Stimulated activated CD8-positive, alpha-beta memory T cell treated with anti-CD3 and anti-CD28 coated beads, Interleukin-4, amount 100 ng/mL, for 24 hours (primary cell): Measurements from ENCODE around the gene EXTL1.

Experiments
- DNase-seq: peaks from one replicate; pipeline ENCODE4 v3.0.0-alpha.2; 2020; ENCODE audit warnings: low read depth

The EXTL1 gene

DNA sequence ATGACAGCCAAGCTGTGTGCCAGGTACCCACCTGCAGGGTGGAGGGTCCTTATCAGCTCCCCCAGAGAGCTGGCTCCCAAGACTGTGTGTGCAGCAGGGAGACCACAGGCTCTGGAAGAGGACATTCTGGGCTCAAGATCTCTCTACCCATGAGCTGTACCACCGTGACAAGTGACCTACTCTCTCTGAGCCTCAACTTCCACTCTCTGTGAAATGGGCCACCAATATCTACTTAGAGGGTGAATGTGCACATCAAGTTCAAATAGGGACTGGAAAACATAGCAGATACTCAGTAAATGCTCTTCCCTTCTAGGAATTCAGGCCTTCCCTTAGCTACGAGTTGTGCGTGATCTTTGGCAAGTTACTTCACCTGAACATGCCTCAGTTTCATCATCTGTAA is 22.8 kb downstream of the EXTL1 start:
- no peak for DNase-seq

DNA sequence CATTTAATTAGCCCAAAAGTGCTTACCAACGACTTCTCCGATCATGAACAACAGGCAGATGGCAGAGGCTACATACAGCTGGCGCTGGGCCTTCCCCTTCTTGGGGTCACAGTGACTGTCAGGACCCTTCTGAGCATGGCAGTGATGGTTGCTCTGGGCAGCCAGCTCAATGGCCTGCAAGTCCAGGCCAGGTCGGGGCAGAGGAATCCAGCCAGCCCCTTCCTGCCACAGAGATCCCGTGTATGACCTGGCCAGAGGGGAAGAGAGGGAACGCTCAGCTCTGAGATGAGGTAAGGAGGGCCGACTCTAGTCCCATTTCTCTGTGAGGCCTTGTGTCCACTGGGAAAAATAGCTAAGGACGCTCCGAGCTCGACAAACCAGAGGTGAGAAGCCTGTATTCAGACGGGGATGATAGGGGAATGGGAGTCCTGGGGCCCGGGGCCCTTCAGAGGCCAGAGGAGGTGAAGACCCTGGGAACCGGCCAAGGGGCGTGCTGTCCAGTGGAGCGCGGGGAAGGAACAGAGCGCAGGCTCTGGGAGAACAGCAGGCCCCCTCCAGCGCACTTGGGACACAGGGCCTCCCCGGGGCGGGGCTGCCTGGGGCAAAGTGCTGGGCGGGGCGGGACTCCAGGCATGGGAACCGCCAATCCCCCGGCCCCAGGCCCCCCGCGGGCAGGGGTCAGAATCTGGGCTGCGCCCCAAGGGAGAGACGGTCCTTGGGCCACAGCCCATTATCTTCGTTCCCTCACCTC is 23.6 kb downstream of the EXTL1 start:
- DNase-seq = no peak

GRCh38 chr1:26045722-26046245 is 24.2 kb downstream of the EXTL1 start, which contains the start of gene SLC30A2:
SLC30A2 (minus strand) TSS chr1:26046118; CDS start chr1:26045896, 222 bp downstream.
- DNase-seq = no peak

- no peak for DNase-seq
Measured at GRCh38 chr1:26046246-26047095, 24.9 kb downstream of the EXTL1 start.

DNA sequence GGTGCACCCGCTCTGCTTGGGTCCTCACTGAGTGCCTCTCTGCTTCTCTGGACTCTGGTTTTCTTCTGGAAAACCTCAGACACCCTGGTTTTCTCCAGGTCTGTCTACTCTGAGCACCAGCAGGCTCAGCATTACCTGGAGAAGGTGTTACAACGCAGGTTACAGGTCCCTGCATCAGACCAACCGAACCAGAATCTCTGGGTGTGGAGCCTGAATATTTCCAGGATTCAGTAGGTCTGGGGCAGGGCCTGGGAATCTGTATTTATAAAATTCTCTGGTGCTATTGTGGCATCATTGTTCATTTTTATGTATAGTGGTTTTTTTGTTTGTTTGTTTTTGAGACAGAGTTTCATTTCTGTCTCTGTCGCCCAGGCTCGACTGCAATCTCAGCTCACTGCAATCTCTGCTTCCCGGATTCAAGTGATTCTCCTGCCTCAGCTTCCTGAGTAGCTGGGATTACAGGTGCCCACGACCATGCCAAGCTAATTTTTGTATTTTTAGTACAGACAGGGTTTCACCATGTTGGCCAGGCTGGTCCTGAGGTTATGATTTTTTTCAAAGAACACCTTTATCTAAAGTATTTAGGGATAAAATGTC is 25.8 kb downstream of the EXTL1 start:
- DNase-seq = no peak

GRCh38 chr1:26049531-26050247 is 28.1 kb downstream of the EXTL1 start:
- DNase-seq = no peak

DNA sequence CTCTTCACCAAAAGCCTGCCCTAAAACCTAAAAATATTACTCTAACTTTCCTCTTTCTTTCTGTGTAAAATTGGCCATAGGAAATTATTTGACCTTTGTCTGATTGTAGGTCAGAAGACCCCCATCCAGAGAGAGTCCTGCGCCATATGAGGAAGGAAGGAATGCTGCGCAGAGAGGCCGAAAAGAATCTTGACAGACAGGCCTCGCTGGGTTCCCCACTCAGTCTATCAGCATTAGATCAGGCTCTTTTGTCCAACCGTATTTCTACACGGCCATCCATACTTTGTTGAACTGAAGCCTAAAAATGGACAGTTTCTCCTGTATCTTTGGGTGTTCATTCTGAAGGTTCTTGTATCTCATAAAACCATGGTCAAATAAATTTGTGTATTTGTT is 28.7 kb downstream of the EXTL1 start:
- no peak for DNase-seq

DNA sequence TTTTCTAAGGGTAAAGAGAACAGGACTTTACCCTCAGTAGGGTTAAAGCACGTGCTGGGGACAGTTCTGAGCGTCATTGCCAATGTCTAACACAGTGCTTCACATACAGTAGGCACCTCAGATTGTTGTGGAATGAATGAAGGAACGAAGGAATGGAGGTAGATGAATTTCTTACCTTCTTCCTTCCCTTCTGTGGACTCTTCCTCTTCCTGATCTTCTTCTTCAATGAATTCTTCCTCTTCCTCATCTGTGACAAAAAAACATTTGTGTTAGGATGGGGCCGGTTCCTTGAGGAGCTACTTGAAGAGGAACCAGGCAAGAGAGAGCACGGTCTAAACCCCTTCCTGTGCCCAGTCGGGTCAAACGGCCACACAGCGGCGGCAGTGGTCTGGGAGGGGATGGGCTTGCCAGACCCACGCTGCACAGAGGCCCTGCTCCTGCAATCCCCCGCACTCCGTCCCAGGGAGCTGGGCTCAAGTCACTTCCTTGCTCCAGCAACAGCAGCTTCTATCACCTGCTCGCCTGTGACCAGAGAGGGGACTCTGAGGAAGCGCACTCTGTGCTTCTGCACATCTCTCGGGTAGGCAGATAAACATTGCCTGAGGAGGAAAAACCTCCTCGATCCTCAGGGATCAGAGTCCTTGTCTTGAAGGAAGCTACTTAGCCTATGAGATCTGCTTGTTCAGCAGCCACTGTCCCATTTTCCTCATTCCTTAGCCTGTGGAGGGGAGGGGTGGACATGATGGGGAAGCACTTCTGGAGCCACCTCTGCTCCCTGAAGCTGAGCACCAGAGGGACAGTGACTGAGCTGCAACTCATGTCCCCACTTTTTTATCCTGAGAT is 32.4 kb downstream of the EXTL1 start:
- DNase-seq = no peak

DNA sequence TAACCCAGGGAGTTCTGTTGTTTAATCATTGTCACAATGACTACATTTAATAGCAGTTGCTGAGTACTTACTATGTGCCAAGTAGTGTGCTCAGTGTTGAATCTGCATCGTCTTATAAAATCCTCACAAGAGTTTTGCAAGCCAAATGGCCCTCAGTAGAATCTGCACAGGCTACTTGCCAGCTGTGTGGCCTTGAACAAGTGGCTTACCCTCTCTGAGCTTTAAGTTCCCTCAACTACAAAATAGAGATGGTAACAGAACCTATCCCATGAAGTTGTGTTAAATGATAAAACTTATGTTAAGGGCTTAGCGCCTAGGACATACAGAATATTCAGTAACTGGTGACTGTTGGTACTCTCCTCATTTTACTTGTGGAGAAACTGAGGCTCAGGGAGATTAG is 33.5 kb downstream of the EXTL1 start:
- no peak for DNase-seq

DNA sequence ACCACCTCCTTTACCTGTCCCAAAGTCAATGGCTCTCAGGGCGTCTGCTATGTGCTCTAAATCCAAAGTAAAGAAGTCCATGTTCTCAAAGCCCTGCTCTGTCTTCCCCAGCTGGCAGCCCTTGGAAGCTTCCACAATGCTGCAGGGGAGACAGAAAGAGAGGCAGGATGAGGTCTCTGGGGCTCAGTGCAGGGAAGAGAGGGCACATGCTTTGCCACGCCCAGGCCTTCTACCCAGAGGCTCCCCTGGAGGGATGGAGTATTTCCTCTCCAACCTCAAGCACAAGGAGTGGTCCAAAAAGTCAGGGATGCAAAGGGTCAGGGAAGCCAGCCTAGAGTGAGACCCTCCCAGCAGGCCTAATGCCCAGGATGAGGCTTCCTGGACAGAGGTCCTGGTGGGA is 35.6 kb downstream of the EXTL1 start:
- DNase-seq = no peak

DNA sequence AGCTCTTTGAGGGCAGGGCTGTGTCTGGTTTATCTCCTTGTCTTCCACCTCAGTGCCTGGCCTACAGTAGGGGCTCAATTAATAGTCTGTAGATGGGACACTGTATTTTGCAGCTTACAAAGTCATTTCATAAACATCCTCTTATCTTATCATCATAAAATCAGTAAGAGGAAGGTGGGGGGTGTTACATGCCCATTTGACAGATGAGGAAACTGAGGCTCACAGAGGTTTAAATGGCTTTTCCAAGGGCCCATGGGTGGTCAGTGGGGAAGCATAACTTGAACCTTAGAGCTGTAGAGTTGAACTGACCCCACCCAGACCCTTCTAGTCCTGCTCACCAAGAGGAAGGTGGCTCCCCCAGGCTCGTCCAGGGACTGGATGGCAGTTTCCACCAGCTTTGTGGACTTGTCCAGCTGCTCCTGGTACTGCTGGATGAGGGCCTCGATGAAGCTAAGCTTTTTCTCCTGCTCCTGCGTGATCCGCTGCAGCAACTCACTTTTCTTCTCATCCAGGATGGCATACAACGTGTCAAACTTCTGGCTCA is 36.5 kb downstream of the EXTL1 start:
- DNase-seq = no peak

DNA sequence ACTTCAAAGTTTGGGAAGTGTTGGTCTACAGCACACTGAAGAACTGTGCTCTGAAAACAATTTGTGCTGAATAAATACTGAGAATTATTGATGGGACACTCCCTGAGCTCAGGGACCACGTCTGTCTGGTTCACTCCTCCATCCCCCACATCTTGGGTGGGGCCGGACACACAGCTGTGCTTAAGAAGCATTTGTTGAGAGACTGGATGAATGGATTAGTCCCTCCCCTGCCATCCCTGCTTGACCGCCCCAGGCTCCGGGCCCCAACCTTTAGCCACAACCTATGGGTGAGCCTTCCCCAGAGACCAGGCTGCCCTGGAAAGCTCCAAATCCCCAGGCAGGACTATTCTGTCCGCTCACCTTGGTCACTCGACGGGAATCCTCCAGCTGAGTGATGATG is 38.3 kb downstream of the EXTL1 start:
- DNase-seq = no peak

DNA sequence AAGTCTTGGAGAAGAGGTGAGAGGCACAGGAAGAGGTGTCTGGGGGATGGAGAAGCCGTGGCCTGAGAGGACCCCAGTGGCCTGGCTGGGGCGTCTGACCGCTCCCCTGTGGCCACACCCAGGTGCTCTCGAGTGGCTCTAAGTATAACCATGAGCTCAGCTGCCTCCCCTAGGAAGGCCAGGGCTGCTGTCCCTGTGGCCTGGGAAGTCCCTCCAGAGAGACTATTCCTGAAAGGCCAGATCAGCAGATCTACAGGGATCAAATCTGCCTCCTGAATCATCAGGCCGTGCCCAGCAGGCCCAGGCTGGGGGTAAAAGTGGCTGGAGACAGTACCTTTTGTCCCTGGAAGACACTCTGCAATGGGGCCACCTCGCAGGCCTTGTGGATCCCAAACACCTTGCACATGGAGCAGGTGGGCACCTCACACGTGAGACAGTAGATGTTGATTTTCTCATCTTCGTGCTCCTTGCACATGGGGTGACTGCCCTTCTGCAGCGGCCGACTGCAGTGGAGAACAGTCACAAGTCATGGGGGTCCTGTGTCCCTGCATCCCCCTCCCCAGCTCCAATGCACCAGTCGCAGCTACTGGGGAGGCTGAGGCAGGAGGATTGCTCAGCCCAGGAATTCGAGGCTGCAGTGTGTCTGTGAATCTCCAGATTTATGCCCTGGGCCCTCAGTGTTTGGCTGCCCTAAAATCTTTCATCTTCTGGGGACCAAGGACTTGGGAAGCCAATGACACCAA is 39.4 kb downstream of the EXTL1 start:
- no peak for DNase-seq

DNA sequence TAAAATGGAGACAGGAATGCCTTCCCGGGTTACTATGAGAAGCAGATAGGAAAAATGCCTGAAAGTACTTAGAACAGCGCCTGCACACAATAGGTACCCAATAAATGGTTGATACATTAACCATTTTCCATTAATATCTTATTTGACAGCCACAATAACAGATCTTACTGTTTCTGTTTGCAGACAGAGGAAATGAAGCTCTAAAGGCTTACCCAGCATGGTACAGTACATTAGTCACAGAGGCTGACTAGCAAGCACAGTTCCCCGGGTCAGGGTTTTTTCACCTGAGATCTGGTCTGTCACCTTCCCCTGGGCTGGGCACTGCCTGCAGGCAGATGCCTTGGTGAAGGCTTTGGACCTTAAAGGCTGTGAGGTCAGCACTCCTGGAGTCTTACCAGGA is 43.0 kb downstream of the EXTL1 start:
- DNase-seq = no peak

DNA sequence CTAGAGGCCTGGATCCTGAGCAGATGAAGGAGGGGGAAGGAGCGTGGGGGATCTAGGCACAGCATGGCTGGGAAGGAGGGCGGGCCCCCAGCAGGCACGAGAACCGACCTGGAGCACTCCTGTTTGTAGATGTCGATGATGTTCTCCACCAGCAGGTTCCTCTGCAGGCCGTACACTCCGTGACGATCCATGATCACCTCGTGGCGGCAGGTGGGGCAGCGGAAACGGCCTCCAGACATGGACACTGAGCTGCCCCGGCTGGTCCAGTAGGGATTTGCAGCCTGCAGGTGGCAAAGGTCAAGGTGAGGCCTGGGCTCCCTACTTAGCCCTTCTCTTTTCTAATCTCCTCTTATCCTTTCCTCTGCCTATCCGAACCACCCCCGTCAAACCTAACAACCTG is 44.6 kb downstream of the EXTL1 start:
- DNase-seq = no peak

GRCh38 chr1:26066857-26067256 is 45.3 kb downstream of the EXTL1 start:
- no peak for DNase-seq

DNA sequence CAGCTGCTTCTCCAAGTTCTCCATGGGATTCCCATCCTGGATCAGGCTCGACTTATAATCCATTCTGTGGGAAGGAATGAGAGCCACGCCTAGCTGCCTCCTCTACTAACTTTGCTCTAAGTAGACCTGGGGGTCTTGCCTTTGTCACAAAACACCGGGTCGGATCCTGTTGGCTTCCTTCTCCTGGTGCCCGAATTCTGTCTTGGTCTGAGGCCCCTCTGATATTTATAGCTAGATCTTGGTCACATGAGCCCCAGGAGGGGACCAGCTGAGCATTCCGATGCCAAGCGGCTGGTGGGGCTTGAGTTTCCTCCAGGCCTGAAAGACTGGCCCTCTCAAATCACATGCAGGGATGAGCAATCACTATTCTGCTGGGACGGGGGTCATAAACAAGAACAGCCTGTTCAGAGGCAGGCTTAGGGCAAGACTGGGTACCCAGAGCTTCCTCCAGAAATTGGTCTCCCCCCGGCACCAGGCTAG is 45.9 kb downstream of the EXTL1 start, which contains the start of gene TRIM63:
Gene TRIM63 (minus strand): TSS at position 199 of the 480 bp plus-strand sequence. CDS start 136 bp downstream, at position 63.
- no peak for DNase-seq

GRCh38 chr1:26069941-26070295 is 48.3 kb downstream of the EXTL1 start:
- no peak for DNase-seq

GRCh38 chr1:26070296-26070962 is 48.9 kb downstream of the EXTL1 start:
- DNase-seq = no peak
